Breast epithelium (tissue), 3 donors: ENCODE results near the gene EIPR1.

ENCODE experiments used
- POLR2A ChIP-seq: fragments of 450-650 bp; IDR thresholded peaks from one replicate; pipeline ENCODE4 v1.6.1; 2016; ENCODE audit warnings: antibody characterized with exemption, mild to moderate bottlenecking, moderate library complexity
- POLR2AphosphoS5 ChIP-seq, 3 donors: sonication (generic); formaldehyde crosslinking; IDR thresholded peaks; one replicate each; pipeline ENCODE4 v1.6.1; 2017; ENCODE audit warnings: antibody characterized with exemption in 3 of 3
- TF ChIP-seq, protein P1 (sequence below), 3 donors: fragments of 450-650 bp; IDR thresholded peaks; one replicate each; pipeline ENCODE4 v1.5.1; 2016 to 2017; ENCODE audit warnings: antibody characterized with exemption in 3 of 3, mild to moderate bottlenecking in 3 of 3, moderate library complexity in 3 of 3

DNA sequence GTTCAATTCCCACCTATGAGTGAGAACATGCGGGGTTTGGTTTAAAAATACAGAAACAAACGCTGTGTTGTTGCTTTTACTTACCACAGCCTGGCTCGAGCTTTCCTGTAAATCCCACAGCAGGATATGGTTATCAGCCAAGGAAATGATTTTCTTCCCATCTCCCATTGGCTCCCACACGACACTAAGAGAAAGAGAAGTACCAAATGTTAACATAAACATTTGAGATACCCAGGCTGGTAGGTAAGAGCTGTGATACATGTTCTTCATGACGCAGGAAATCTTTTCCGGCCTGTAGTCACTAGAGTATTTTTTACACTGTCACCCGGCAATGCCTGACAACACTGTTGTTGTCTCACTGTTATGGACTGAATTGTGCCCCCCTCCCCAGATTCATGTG lies 163.6 kb downstream of the EIPR1 start:
- TF ChIP-seq POLR2A: no peak
- TF ChIP-seq, protein P1, sequence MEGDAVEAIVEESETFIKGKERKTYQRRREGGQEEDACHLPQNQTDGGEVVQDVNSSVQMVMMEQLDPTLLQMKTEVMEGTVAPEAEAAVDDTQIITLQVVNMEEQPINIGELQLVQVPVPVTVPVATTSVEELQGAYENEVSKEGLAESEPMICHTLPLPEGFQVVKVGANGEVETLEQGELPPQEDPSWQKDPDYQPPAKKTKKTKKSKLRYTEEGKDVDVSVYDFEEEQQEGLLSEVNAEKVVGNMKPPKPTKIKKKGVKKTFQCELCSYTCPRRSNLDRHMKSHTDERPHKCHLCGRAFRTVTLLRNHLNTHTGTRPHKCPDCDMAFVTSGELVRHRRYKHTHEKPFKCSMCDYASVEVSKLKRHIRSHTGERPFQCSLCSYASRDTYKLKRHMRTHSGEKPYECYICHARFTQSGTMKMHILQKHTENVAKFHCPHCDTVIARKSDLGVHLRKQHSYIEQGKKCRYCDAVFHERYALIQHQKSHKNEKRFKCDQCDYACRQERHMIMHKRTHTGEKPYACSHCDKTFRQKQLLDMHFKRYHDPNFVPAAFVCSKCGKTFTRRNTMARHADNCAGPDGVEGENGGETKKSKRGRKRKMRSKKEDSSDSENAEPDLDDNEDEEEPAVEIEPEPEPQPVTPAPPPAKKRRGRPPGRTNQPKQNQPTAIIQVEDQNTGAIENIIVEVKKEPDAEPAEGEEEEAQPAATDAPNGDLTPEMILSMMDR (IDR thresholded peaks at IDR 0.05): no peak
- TF ChIP-seq POLR2AphosphoS5 (IDR thresholded peaks at IDR 0.05): no peak
